DND-41 (cell line): Measurements from ENCODE around the gene DOCK9.

Experiments used
- EZH2 ChIP-seq: IDR thresholded peaks from 3 replicates; pipeline ENCODE4 v1.6.1; 2012; ENCODE audit warnings: borderline replicate concordance, low read depth, mild to moderate bottlenecking, moderate library complexity, low read length, inconsistent platforms; ENCODE audit not compliant: severe bottlenecking
- TF ChIP-seq, protein P1 (sequence below): IDR thresholded peaks from 2 replicates; pipeline ENCODE4 v1.5.1; 2012; ENCODE audit warnings: borderline replicate concordance, low read length, moderate library complexity, mild to moderate bottlenecking; ENCODE audit not compliant: poor library complexity, severe bottlenecking; ENCODE audit errors: extremely low read depth

DNA sequence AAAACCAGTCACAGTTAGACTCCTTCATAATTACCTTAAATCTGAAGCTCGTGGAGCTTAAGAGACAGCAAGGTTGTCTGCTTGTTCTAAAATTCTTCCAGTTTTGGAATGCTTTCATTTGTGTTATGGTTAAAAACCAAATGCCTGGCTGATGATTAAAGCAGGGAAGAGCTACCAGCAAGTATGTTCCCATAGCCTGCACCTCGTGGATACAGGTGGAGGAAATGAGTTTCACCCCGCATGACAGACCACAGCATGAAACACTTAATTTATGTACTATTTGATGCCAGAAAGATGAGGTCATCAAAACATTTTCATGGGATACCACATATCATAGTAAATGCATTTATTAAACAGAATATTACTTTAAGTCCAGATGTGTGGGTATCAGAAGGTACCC lies 416 bp upstream of the DOCK9 start:
- TF ChIP-seq, protein P1, sequence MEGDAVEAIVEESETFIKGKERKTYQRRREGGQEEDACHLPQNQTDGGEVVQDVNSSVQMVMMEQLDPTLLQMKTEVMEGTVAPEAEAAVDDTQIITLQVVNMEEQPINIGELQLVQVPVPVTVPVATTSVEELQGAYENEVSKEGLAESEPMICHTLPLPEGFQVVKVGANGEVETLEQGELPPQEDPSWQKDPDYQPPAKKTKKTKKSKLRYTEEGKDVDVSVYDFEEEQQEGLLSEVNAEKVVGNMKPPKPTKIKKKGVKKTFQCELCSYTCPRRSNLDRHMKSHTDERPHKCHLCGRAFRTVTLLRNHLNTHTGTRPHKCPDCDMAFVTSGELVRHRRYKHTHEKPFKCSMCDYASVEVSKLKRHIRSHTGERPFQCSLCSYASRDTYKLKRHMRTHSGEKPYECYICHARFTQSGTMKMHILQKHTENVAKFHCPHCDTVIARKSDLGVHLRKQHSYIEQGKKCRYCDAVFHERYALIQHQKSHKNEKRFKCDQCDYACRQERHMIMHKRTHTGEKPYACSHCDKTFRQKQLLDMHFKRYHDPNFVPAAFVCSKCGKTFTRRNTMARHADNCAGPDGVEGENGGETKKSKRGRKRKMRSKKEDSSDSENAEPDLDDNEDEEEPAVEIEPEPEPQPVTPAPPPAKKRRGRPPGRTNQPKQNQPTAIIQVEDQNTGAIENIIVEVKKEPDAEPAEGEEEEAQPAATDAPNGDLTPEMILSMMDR: no peak
- no peak for TF ChIP-seq EZH2
